ENCODE data around the gene ARIH2. TPM values are rescaled to one million over a fixed set of nuclear protein-coding genes. Genes with fewer than 3 reads are reported as not detected.
A peak's percentile ranks its signal among the peaks of the same experiment; 100 is the strongest.

The ARIH2 gene
- total RNA-seq, 2 donors from 2014 or later: 43.1 to 99.5 TPM

DNA sequence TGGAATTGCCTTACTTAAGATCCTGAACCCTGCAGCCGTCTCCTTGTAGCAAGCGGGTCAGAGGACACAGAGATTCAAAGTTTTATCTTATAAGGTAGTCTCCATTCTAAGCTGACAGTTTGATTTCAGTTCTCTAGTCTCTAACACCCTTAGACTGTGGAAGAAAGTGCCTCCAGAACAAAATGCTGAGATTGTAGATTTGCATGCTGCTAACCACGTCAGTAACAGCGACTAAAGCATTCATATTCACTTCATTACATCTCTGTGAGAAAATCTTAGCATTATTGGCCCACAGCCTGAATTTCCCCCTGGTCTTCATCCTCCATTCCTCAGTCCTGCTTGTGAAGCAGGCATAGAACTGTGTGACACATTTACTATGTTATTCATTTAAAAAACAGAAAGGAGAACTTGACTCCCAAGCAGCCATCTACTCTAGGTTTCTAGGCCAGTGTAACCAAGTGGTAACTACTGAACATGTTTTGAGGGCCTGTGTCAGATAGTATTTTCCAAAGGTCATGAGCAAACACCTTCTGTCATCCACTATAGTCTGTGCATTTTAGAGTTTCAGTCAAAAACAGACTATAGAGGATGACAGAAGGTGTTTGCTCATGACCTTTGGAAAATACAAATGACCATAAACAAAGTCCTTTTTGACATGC, 27.4 kb downstream of the ARIH2 start:
- no peak for DNase-seq

DNA sequence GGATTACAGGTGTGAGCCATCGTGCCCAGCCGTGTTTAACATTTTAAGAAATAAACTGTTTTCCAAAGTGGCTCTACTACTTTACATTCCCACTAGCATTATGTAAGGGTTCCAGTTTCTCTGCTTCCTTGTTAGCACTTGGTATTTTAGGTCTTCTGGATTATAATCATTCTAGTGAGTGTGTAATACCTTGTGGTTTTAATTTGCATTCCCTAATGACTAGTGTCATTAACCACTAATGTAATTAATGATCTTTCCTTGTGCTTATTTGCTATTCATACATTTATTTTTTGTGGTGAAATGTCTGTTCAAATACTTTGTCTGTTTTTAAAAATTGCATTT, 30.7 kb downstream of the ARIH2 start:
- Histone ChIP-seq H3K27me3 (no peaks in the 10 kb centered on the region), H3K36me3 (replicated peaks in 1 of 2; ENCODE audit: insufficient read depth in 1 of 2, low read depth in 2 of 2) (no peaks in the 10 kb centered on the region), H3K27ac (peak overlapping the region in 2 of 4 donors; percentile 22 to 48), H3K4me1 (peaks cover 7% of the 10 kb centered on the region), H3K4me3 (no peak overlapping the region), H3K9me3 (no peaks in the 10 kb centered on the region)
- ATAC-seq (peak; percentile 12), DNase-seq (no peak)
- intact Hi-C loops (cut with DNase I): no loop called here
- TF ChIP-seq POLR2A (IDR thresholded peaks at IDR 0.05): no peak
- TF ChIP-seq, protein P1, sequence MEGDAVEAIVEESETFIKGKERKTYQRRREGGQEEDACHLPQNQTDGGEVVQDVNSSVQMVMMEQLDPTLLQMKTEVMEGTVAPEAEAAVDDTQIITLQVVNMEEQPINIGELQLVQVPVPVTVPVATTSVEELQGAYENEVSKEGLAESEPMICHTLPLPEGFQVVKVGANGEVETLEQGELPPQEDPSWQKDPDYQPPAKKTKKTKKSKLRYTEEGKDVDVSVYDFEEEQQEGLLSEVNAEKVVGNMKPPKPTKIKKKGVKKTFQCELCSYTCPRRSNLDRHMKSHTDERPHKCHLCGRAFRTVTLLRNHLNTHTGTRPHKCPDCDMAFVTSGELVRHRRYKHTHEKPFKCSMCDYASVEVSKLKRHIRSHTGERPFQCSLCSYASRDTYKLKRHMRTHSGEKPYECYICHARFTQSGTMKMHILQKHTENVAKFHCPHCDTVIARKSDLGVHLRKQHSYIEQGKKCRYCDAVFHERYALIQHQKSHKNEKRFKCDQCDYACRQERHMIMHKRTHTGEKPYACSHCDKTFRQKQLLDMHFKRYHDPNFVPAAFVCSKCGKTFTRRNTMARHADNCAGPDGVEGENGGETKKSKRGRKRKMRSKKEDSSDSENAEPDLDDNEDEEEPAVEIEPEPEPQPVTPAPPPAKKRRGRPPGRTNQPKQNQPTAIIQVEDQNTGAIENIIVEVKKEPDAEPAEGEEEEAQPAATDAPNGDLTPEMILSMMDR (IDR thresholded peaks at IDR 0.05): no peak
- WGBS, 2 donors: 14 to 44% methylated on average over 2 of the region's 2 CpGs

More for the DNA sequence above, 27.4 kb downstream of the ARIH2 start:
- WGBS, 2 donors: 88 to 89% methylated on average over 4 of the region's 4 CpGs
- intact Hi-C loops (cut with DNase I): no loop called here
- no peak overlapping the region for H3K4me3 ChIP-seq
- no peaks in the 10 kb centered on the region for H3K9me3 ChIP-seq
- H3K27me3 ChIP-seq: no peaks in the 10 kb centered on the region
- no peak for ATAC-seq
- peaks cover 7% of the 10 kb centered on the region for H3K4me1 ChIP-seq
- no peak for TF ChIP-seq POLR2A (IDR thresholded peaks at IDR 0.05)
- TF ChIP-seq, protein P1 (IDR thresholded peaks at IDR 0.05): no peak
- H3K27ac ChIP-seq: no peak overlapping the region
- no peaks in the 10 kb centered on the region for H3K36me3 ChIP-seq (replicated peaks in 1 of 2; ENCODE audit: insufficient read depth in 1 of 2, low read depth in 2 of 2)

DNA sequence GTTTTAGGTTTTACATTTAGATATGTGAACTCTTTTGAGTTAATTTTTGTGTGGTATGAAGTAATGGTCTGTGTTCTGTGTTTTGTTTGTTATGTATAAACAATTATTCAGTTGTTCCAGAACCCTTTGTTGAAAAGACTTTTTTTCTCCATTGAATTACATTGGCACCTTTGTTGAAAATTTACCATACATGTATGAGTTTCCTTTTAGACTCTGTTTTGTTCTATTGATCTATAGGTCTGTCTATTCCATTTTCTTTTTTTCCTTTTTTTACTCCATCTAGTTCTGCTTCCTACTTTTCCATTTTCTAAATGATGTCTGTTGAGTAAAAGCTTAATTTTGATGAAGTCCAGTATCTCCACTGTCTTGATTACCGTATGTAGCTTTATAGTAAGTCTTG, 31.4 kb downstream of the ARIH2 start:
- DNase-seq: no peak
- ATAC-seq: no peak
- H3K27me3 ChIP-seq: no peaks in the 10 kb centered on the region
- H3K9me3 ChIP-seq: no peaks in the 10 kb centered on the region
- H3K36me3 ChIP-seq (replicated peaks in 1 of 2; ENCODE audit: insufficient read depth in 1 of 2, low read depth in 2 of 2): no peaks in the 10 kb centered on the region
- TF ChIP-seq POLR2A (IDR thresholded peaks at IDR 0.05): no peak
- TF ChIP-seq, protein P1 (IDR thresholded peaks at IDR 0.05): no peak
- WGBS, 2 donors: 50 to 95% methylated on average over 1 of the region's 1 CpG
- intact Hi-C loops (cut with DNase I): no loop called here
- peaks cover 7% of the 10 kb centered on the region for H3K4me1 ChIP-seq
- H3K4me3 ChIP-seq: no peak overlapping the region
- H3K27ac ChIP-seq: no peak overlapping the region

DNA sequence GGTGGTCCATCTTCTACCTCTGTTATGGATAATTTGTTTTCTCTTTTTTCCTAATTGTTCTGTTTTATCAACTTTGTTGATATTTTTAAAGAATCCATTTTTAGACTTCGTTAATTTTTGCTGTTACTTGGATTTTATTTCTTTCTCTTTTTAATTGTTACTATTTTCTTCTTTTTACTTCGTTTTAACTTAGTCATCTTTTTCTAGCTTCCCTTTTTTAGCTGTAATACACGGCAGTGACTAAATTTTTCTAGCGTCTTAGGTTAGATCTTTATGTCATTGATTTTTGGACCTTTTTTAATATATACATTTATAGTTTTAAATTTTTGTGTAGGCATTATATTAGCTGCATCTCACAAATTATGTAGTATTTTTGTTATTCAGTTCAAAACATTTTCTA, 33.1 kb downstream of the ARIH2 start:
- Histone ChIP-seq H3K36me3 (replicated peaks in 1 of 2; ENCODE audit: insufficient read depth in 1 of 2, low read depth in 2 of 2) (no peaks in the 10 kb centered on the region), H3K27me3 (no peaks in the 10 kb centered on the region), H3K9me3 (no peaks in the 10 kb centered on the region), H3K27ac (no peak overlapping the region), H3K4me1 (peaks cover 7% of the 10 kb centered on the region), H3K4me3 (no peak overlapping the region)
- intact Hi-C loops (cut with DNase I): no loop called here
- DNase-seq: no peak
- no peak for ATAC-seq
- TF ChIP-seq, protein P1 (IDR thresholded peaks at IDR 0.05): no peak
- TF ChIP-seq POLR2A (IDR thresholded peaks at IDR 0.05): no peak
- 65 to 87% methylated on average over 4 of the region's 4 CpGs for WGBS, 2 donors

DNA sequence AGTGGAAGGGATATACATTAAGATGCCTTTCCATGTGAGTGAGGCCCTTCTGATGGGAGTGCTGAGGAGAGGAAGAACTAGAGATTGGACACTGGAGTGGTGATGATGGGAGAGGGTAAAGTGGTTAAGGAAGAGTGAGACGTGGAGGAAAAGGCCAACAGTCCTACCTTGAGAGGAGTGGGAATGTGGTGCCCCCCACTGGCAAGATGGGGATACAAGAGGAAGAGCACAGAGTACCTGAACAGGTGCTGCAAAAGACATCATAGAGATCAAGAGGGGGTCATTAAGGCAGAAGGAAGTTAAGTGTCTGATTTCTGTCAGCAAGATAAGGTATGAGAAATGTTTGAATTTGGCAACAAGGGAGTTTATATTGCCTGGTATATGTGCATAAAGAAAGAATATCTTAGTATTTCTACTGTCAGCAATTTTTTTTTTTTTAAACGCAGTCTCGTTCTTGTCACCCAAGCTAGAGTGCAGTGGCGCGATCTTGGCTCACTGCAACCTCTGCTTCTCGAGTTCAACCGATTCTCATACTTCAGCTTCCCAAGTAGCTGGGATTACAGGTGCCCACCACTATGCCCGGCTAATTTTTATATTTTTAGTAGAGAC, 34.0 kb downstream of the ARIH2 start:
- intact Hi-C loops (cut with DNase I): no loop called here
- Histone ChIP-seq H3K36me3 (replicated peaks in 1 of 2; ENCODE audit: insufficient read depth in 1 of 2, low read depth in 2 of 2) (no peaks in the 10 kb centered on the region), H3K4me1 (peaks cover 7% of the 10 kb centered on the region), H3K27ac (no peak overlapping the region), H3K4me3 (no peak overlapping the region), H3K27me3 (no peaks in the 10 kb centered on the region), H3K9me3 (no peaks in the 10 kb centered on the region)
- DNase-seq: peak; percentile 40 to 68 (median 57)
- no peak for ATAC-seq
- 81 to 83% methylated on average over 8 of the region's 8 CpGs for WGBS, 2 donors
- TF ChIP-seq POLR2A (IDR thresholded peaks at IDR 0.05): no peak
- TF ChIP-seq, protein P1 (IDR thresholded peaks at IDR 0.05): peak in 6 of 7 experiments; percentile 20 to 64 (median 38)
